GM12872 (cell line): ENCODE measurements around the gene FAM81A.

Experiments
- CTCF ChIP-seq: IDR thresholded peaks from 3 replicates; pipeline ENCODE4 v1.5.1; 2011; ENCODE audit warnings: low read depth, mild to moderate bottlenecking, low read length, moderate library complexity; ENCODE audit not compliant: insufficient read depth

Gene FAM81A

GRCh38 chr15:59550956-59551355 is 113.0 kb downstream of the FAM81A start:
- TF ChIP-seq CTCF = no peak

- no peak for TF ChIP-seq CTCF
These were observed 116.1 kb downstream of the FAM81A start for GRCh38 chr15:59553879-59554735.

- no peak for TF ChIP-seq CTCF
These were observed 117.7 kb downstream of the FAM81A start for GRCh38 chr15:59555696-59556095.

- no peak for TF ChIP-seq CTCF
These were observed 118.4 kb downstream of the FAM81A start for GRCh38 chr15:59556380-59556779.

GRCh38 chr15:59557581-59557980 is 119.6 kb downstream of the FAM81A start:
- TF ChIP-seq CTCF = no peak

- no peak for TF ChIP-seq CTCF
These were observed 120.9 kb downstream of the FAM81A start for GRCh38 chr15:59558851-59559250.

- TF ChIP-seq CTCF = no peak
These were observed 123.6 kb downstream of the FAM81A start for GRCh38 chr15:59561547-59561946.
